ENCODE results near the gene PAK5.

GRCh38 chr20:9616455-9616805 is 222.4 kb downstream of the PAK5 start:
- TF ChIP-seq POLR2A (IDR thresholded peaks at IDR 0.05) (no peak), CTCF (IDR thresholded peaks at IDR 0.05) (no peak)

All from uterus (tissue), 2 donors.